ENCODE data around the gene ZNF260.

The ZNF260 gene

GRCh38 chr19:36528194-36528920, at the start of gene ZNF260:
TSS of gene ZNF260 (minus strand) at chr19:36528271. CDS start at chr19:36515238, 13,033 bp downstream.
- Mint-ChIP-seq H3K9me3 (peaks cover 42% of the 10 kb centered on the region), H3K4me1 (peaks cover 21% of the 10 kb centered on the region), H3K4me3 (peak within 1 kb of the TSS; percentile 99), H3K27me3 (no peaks in the 10 kb centered on the region), H3K27ac (peak within 1 kb of the TSS; percentile 98), H3K36me3 (ENCODE audit: low read depth) (peaks cover 65% of the 10 kb centered on the region)
- peak; percentile 93 for DNase-seq
- ATAC-seq: peak; percentile 97

- ATAC-seq: no peak
- Mint-ChIP-seq H3K9me3 (peaks cover 40% of the 10 kb centered on the region), H3K36me3 (ENCODE audit: low read depth) (peaks cover 83% of the 10 kb centered on the region), H3K4me1 (peaks cover 21% of the 10 kb centered on the region), H3K4me3 (no peak overlapping the region), H3K27me3 (no peaks in the 10 kb centered on the region), H3K27ac (no peak overlapping the region)
- no peak for DNase-seq
Measured at GRCh38 chr19:36577271-36577996, 49.4 kb upstream of the ZNF260 start.

- peaks cover 78% of the 10 kb centered on the region for H3K36me3 Mint-ChIP-seq (ENCODE audit: low read depth)
- no peak for ATAC-seq
- peaks cover 31% of the 10 kb centered on the region for H3K9me3 Mint-ChIP-seq
- H3K27me3 Mint-ChIP-seq: no peaks in the 10 kb centered on the region
- DNase-seq: no peak
- H3K4me1 Mint-ChIP-seq: peaks cover 29% of the 10 kb centered on the region
- H3K4me3 Mint-ChIP-seq: peak overlapping the region; percentile 90
- peak overlapping the region; percentile 44 for H3K27ac Mint-ChIP-seq
Measured at GRCh38 chr19:36574741-36575140, 46.7 kb upstream of the ZNF260 start.

- no peaks in the 10 kb centered on the region for H3K27me3 Mint-ChIP-seq
- peaks cover 31% of the 10 kb centered on the region for H3K4me1 Mint-ChIP-seq
- ATAC-seq (no peak), DNase-seq (no peak)
- H3K9me3 Mint-ChIP-seq: peaks cover 29% of the 10 kb centered on the region
- peaks cover 79% of the 10 kb centered on the region for H3K36me3 Mint-ChIP-seq (ENCODE audit: low read depth)
- H3K4me3 Mint-ChIP-seq: peak overlapping the region; percentile 90
- peak overlapping the region; percentile 92 for H3K27ac Mint-ChIP-seq
Measured at GRCh38 chr19:36573895-36574720, 46.0 kb upstream of the ZNF260 start.

GRCh38 chr19:36573020-36573894, 45.2 kb upstream of the ZNF260 start, which contains the start of gene ZNF529:
TSS of gene ZNF529 (minus strand) at chr19:36573292. CDS start at chr19:36572346, 946 bp downstream.
- H3K27ac Mint-ChIP-seq: peak within 1 kb of the TSS; percentile 92
- H3K27me3 Mint-ChIP-seq: no peaks in the 10 kb centered on the region
- H3K4me3 Mint-ChIP-seq: peak within 1 kb of the TSS; percentile 90
- ATAC-seq (peak; percentile 97), DNase-seq (peak; percentile 80)
- peaks cover 33% of the 10 kb centered on the region for H3K9me3 Mint-ChIP-seq
- H3K4me1 Mint-ChIP-seq: peaks cover 36% of the 10 kb centered on the region
- peaks cover 79% of the 10 kb centered on the region for H3K36me3 Mint-ChIP-seq (ENCODE audit: low read depth)

GRCh38 chr19:36572593-36573019, 44.5 kb upstream of the ZNF260 start:
- H3K9me3 Mint-ChIP-seq: peaks cover 38% of the 10 kb centered on the region
- H3K27ac Mint-ChIP-seq: peak overlapping the region; percentile 92
- H3K4me1 Mint-ChIP-seq: peaks cover 36% of the 10 kb centered on the region
- H3K36me3 Mint-ChIP-seq (ENCODE audit: low read depth): peaks cover 81% of the 10 kb centered on the region
- no peaks in the 10 kb centered on the region for H3K27me3 Mint-ChIP-seq
- no peak for ATAC-seq
- no peak for DNase-seq
- peak overlapping the region; percentile 90 for H3K4me3 Mint-ChIP-seq

- Mint-ChIP-seq H3K4me3 (no peak overlapping the region), H3K4me1 (peaks cover 6% of the 10 kb centered on the region), H3K36me3 (ENCODE audit: low read depth) (peaks cover 97% of the 10 kb centered on the region), H3K27me3 (no peaks in the 10 kb centered on the region), H3K9me3 (peaks cover 67% of the 10 kb centered on the region), H3K27ac (no peak overlapping the region)
- DNase-seq (no peak), ATAC-seq (no peak)
Measured at GRCh38 chr19:36564391-36564790, 36.3 kb upstream of the ZNF260 start.

GRCh38 chr19:36547001-36547732, 19.1 kb upstream of the ZNF260 start:
- H3K4me1 Mint-ChIP-seq: no peaks in the 10 kb centered on the region
- peaks cover 96% of the 10 kb centered on the region for H3K36me3 Mint-ChIP-seq (ENCODE audit: low read depth)
- no peak overlapping the region for H3K27ac Mint-ChIP-seq
- no peak overlapping the region for H3K4me3 Mint-ChIP-seq
- DNase-seq: no peak
- ATAC-seq: no peak
- no peaks in the 10 kb centered on the region for H3K27me3 Mint-ChIP-seq
- H3K9me3 Mint-ChIP-seq: peaks cover 81% of the 10 kb centered on the region

GRCh38 chr19:36528921-36529518, 949 bp upstream of the ZNF260 start:
- Mint-ChIP-seq H3K27me3 (no peaks in the 10 kb centered on the region), H3K4me1 (peaks cover 21% of the 10 kb centered on the region), H3K36me3 (ENCODE audit: low read depth) (peaks cover 66% of the 10 kb centered on the region), H3K27ac (peak overlapping the region; percentile 98), H3K4me3 (peak overlapping the region; percentile 99), H3K9me3 (peaks cover 42% of the 10 kb centered on the region)
- ATAC-seq: peak; percentile 2
- DNase-seq: peak; percentile 44

- Mint-ChIP-seq H3K36me3 (ENCODE audit: low read depth) (peaks cover 65% of the 10 kb centered on the region), H3K4me3 (peak overlapping the region; percentile 99), H3K4me1 (peaks cover 21% of the 10 kb centered on the region), H3K9me3 (peaks cover 45% of the 10 kb centered on the region), H3K27me3 (no peaks in the 10 kb centered on the region), H3K27ac (peak overlapping the region; percentile 98)
- ATAC-seq (peak; percentile 2), DNase-seq (no peak)
Measured at GRCh38 chr19:36527873-36528193, 238 bp downstream of the ZNF260 start.

- Mint-ChIP-seq H3K9me3 (peaks cover 47% of the 10 kb centered on the region), H3K36me3 (ENCODE audit: low read depth) (peaks cover 66% of the 10 kb centered on the region), H3K27ac (peak overlapping the region; percentile 98), H3K4me1 (peaks cover 21% of the 10 kb centered on the region), H3K27me3 (no peaks in the 10 kb centered on the region), H3K4me3 (peak overlapping the region; percentile 99)
- ATAC-seq: no peak
- no peak for DNase-seq
Measured at GRCh38 chr19:36527341-36527740, 730 bp downstream of the ZNF260 start.

GRCh38 chr19:36526581-36526980, 1.5 kb downstream of the ZNF260 start:
- peaks cover 66% of the 10 kb centered on the region for H3K36me3 Mint-ChIP-seq (ENCODE audit: low read depth)
- no peaks in the 10 kb centered on the region for H3K27me3 Mint-ChIP-seq
- H3K4me3 Mint-ChIP-seq: peak overlapping the region; percentile 99
- ATAC-seq (no peak), DNase-seq (no peak)
- no peak overlapping the region for H3K27ac Mint-ChIP-seq
- H3K4me1 Mint-ChIP-seq: peaks cover 21% of the 10 kb centered on the region
- peaks cover 47% of the 10 kb centered on the region for H3K9me3 Mint-ChIP-seq

GRCh38 chr19:36524617-36525016, 3.5 kb downstream of the ZNF260 start:
- peaks cover 76% of the 10 kb centered on the region for H3K36me3 Mint-ChIP-seq (ENCODE audit: low read depth)
- no peak for ATAC-seq
- H3K4me3 Mint-ChIP-seq: no peak overlapping the region
- no peak for DNase-seq
- peaks cover 21% of the 10 kb centered on the region for H3K4me1 Mint-ChIP-seq
- H3K9me3 Mint-ChIP-seq: peaks cover 39% of the 10 kb centered on the region
- H3K27me3 Mint-ChIP-seq: no peaks in the 10 kb centered on the region
- H3K27ac Mint-ChIP-seq: no peak overlapping the region
